Measurements from ENCODE around the gene ZBTB37. TPM values are rescaled to one million over a fixed set of nuclear protein-coding genes. Genes with fewer than 3 reads are reported as not detected.

Gene ZBTB37
- total and polyA plus RNA-seq, 7 donors, result 1.0 to 8.2 (median 5.5) TPM

DNA sequence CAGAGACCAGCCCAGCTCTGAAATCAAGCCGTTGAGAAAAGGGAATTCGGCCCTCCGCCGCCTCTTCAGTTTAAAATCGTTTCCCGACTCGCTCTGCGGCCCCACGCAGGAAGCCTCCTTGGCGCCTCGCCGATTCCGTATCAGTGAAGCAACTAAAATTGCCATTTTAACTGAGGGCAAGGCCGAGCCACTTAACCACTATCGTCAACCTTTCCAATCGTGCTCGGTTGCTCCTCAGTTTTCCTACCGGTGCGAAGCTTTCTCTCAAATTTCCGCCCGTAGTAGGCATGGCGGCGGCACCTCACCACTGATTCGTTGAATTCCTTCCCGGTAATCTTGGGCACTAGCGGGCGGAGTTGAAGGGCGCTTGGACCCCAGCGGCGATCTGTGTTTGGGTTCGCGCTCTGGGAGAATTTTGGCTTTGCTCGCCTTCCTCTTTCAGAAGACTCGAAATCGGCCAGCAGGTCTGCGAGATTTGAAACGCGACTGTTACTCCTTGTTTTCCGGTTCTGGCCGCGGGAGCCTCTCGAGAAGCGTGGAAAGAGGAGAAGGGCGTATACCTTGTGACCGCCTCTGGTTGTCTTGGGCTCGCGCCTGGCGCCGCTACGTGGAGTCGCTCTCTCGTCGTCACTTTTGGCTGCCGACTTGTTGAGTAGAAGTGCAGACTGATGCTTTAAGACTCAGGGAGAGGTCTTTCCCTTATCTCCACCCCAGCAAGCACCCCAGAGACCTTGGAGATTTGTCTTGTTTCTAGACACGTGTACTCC lies 43.7 kb upstream of the ZBTB37 start, which contains the start of the genes CENPL and DARS2:
Gene CENPL (minus strand): TSS at position 569 of the 767 bp plus-strand sequence. CDS start 13,584 bp downstream, outside the sequence.
Gene DARS2 (plus strand): TSS at position 359 of the 767 bp plus-strand sequence. CDS start 557 bp downstream, outside the sequence.
- H3K36me3 ChIP-seq (ENCODE audit: insufficient read depth in 1 of 2, low read depth in 1 of 2), result peaks cover 0 to 24% of the 10 kb centered on the region in 2 donors
- peak; percentile 98 for ATAC-seq

DNA sequence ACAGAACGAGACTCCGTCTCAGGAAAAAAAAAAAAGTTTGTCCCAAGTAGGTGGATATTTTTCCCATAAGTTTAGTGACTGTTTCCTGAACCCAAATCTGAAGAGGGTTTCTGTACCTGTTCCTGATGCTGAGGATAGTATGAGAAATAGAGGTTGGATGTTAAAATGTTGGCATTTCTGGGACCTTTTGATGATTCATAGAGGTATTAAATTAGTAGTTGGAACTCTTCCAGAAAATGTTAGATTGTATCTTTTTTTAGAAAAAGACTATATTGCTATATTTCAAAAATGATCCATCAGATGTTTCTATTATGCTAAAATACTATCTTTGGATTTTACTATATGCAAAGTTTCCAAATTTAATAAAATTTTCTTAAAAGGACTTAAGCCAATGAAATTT lies 40.6 kb upstream of the ZBTB37 start:
- DNase-seq (no peak), ATAC-seq (no peak)
- H3K36me3 ChIP-seq (ENCODE audit: insufficient read depth in 1 of 2, low read depth in 1 of 2), result peaks cover 0 to 41% of the 10 kb centered on the region in 2 donors
- TF ChIP-seq, protein P1, sequence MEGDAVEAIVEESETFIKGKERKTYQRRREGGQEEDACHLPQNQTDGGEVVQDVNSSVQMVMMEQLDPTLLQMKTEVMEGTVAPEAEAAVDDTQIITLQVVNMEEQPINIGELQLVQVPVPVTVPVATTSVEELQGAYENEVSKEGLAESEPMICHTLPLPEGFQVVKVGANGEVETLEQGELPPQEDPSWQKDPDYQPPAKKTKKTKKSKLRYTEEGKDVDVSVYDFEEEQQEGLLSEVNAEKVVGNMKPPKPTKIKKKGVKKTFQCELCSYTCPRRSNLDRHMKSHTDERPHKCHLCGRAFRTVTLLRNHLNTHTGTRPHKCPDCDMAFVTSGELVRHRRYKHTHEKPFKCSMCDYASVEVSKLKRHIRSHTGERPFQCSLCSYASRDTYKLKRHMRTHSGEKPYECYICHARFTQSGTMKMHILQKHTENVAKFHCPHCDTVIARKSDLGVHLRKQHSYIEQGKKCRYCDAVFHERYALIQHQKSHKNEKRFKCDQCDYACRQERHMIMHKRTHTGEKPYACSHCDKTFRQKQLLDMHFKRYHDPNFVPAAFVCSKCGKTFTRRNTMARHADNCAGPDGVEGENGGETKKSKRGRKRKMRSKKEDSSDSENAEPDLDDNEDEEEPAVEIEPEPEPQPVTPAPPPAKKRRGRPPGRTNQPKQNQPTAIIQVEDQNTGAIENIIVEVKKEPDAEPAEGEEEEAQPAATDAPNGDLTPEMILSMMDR (IDR thresholded peaks at IDR 0.05), result no peak
- 84 to 98% (median 92%) methylated on average over 2 of the region's 2 CpGs for WGBS, 3 donors
- intact Hi-C loops (cut with DNase I), result loop anchor here in 1 of 2 donors (10.0 kb wide), 1 partner anchor 393 kb away; no protein-coding TSS in a partner anchor
- no peaks in the 10 kb centered on the region for H3K27me3 ChIP-seq (ENCODE audit: insufficient read depth in 3 of 3, low read length in 2 of 3)
- no peak overlapping the region for H3K27ac ChIP-seq
- H3K4me3 ChIP-seq, result no peak overlapping the region
- no peaks in the 10 kb centered on the region for H3K9me3 ChIP-seq
- H3K4me1 ChIP-seq, result peaks cover 13% of the 10 kb centered on the region

More for the DNA sequence above, 43.7 kb upstream of the ZBTB37 start, which contains the start of the genes CENPL and DARS2:
- TF ChIP-seq, protein P1 (IDR thresholded peaks at IDR 0.05), result no peak
- Histone ChIP-seq H3K9me3 (no peaks in the 10 kb centered on the region), H3K4me1 (peaks cover 13% of the 10 kb centered on the region), H3K4me3 (peak within 1 kb of the TSS; percentile 76), H3K27ac (peak within 1 kb of the TSS; percentile 91), H3K27me3 (ENCODE audit: insufficient read depth in 3 of 3, low read length in 2 of 3) (no peaks in the 10 kb centered on the region)
- WGBS, 3 donors, result 0 to 1% (median 0%) methylated on average over 55 of the region's 55 CpGs
- DNase-seq, result peak; percentile 97 to 98
- intact Hi-C loops (cut with DNase I), result loop anchor here (2.0 to 10.0 kb wide), 4 partner anchors 43 to 404 kb away; partner anchors contain the start of genes GAS5 (in 1 of the 2), PRDX6 (in 1 of the 2) and ZBTB37 (in 1 of the 2)

DNA sequence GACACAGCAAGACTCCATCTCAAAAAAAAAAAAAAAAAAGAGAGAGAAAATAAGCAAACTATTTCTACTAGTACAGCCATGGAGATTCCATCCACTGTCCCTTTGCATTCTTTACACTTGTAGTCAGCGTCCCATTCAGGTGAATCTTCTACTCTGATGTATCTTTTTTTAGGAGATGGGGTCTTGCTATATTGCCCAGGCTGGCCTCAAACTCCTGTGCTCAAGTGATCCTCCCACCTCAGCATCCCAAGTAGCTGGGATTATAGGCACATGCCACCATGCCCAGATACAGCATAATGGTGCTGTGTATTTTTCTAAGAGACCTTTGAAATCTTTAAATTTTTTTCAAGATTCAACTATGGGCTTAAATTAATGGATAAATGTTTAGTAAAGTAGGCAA lies 35.4 kb upstream of the ZBTB37 start:
- Histone ChIP-seq H3K4me3 (no peak overlapping the region), H3K4me1 (no peaks in the 10 kb centered on the region), H3K36me3 (ENCODE audit: insufficient read depth in 1 of 2, low read depth in 1 of 2) (peaks cover 0 to 91% of the 10 kb centered on the region in 2 donors), H3K27me3 (ENCODE audit: insufficient read depth in 3 of 3, low read length in 2 of 3) (no peaks in the 10 kb centered on the region), H3K9me3 (no peaks in the 10 kb centered on the region), H3K27ac (no peak overlapping the region)
- 93 to 98% (median 96%) methylated on average over 1 of the region's 1 CpG for WGBS, 3 donors
- intact Hi-C loops (cut with DNase I), result no loop called here
- ATAC-seq (no peak), DNase-seq (no peak)
- TF ChIP-seq, protein P1 (IDR thresholded peaks at IDR 0.05), result no peak

DNA sequence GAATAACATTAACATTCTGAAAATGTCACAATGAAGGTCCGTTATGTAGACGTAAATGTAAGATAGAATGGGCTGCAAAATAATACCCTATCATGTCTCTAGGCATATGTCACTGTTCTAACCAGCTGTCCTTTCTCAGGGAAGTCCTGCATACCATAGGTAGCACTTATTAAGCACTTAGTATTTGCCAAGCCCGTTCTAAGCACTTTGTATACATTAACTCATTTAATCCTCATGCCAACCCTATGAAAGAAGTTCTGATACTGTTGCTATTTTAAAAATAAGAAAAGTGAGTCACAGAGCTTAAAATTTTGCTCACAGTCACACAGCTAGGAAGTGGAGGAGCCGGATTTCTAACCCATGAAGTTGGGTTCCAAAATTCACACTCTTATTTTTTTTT lies 16.1 kb upstream of the ZBTB37 start:
- DNase-seq, result no peak
- 83 to 88% (median 85%) methylated on average over 4 of the region's 4 CpGs for WGBS, 3 donors
- intact Hi-C loops (cut with DNase I), result no loop called here
- Histone ChIP-seq H3K4me1 (no peaks in the 10 kb centered on the region), H3K27ac (no peak overlapping the region), H3K9me3 (no peaks in the 10 kb centered on the region), H3K36me3 (ENCODE audit: insufficient read depth in 1 of 2, low read depth in 1 of 2) (peaks cover 0 to 67% of the 10 kb centered on the region in 2 donors), H3K27me3 (ENCODE audit: insufficient read depth in 3 of 3, low read length in 2 of 3) (no peaks in the 10 kb centered on the region), H3K4me3 (no peak overlapping the region)
- no peak for ATAC-seq
- TF ChIP-seq, protein P1 (IDR thresholded peaks at IDR 0.05), result no peak
